Measurements from ENCODE around the gene EIF4G3. TPM values are rescaled to one million over a fixed set of nuclear protein-coding genes. Genes with fewer than 3 reads are reported as not detected.

The EIF4G3 gene
- total RNA-seq, 1 experiment from 2014 or later = 86.8 TPM

DNA sequence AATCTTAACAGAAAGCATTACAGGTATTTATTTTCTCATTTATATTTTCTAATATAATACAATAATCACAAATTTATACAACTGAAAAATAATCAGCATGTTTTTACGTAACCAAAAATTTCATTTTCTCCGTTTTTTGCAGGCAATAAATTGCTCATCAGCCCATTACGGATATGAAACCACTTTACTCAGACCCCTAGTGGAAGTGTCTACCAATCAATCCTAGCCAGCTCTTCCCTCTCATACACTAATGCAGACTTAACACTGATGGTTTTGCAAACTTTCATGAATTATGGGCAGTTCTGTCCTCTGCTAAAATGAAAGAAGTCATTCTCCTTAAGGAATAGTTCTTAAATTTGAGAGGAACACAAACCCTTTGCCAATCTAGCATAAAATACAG, 124.7 kb downstream of the EIF4G3 start:
- no peaks in the 10 kb centered on the region for H3K4me1 ChIP-seq (ENCODE audit: insufficient read depth, low read length, poor library complexity, severe bottlenecking)
- no peak overlapping the region for H3K4me3 ChIP-seq (ENCODE audit: low read depth, low read length, poor library complexity, severe bottlenecking)
- no peaks in the 10 kb centered on the region for H3K27me3 ChIP-seq (replicated peaks; ENCODE audit: insufficient read depth, low read depth, low read length, poor library complexity)
- intact Hi-C loops (cut with micrococcal nuclease; ENCODE audit: unreplicated experiment) = no loop called here
- H3K27ac ChIP-seq (ENCODE audit: low read depth, low read length, poor library complexity, severe bottlenecking) = no peak overlapping the region
- CTCF ChIA-PET = no interaction called here
- no peaks in the 10 kb centered on the region for H3K36me3 ChIP-seq (ENCODE audit: insufficient read depth, low read length, poor library complexity, severe bottlenecking)
- TF ChIP-seq, protein P1, sequence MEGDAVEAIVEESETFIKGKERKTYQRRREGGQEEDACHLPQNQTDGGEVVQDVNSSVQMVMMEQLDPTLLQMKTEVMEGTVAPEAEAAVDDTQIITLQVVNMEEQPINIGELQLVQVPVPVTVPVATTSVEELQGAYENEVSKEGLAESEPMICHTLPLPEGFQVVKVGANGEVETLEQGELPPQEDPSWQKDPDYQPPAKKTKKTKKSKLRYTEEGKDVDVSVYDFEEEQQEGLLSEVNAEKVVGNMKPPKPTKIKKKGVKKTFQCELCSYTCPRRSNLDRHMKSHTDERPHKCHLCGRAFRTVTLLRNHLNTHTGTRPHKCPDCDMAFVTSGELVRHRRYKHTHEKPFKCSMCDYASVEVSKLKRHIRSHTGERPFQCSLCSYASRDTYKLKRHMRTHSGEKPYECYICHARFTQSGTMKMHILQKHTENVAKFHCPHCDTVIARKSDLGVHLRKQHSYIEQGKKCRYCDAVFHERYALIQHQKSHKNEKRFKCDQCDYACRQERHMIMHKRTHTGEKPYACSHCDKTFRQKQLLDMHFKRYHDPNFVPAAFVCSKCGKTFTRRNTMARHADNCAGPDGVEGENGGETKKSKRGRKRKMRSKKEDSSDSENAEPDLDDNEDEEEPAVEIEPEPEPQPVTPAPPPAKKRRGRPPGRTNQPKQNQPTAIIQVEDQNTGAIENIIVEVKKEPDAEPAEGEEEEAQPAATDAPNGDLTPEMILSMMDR (conservative IDR thresholded peaks at IDR 0.05; ENCODE audit: low read depth, low read length) = 0 out of 2 replicates have a peak, but pooled peaks have one; percentile 21
- no peak for TF ChIP-seq EZH2 (IDR thresholded peaks at IDR 0.05; ENCODE audit: borderline replicate concordance, low read depth, low read length, poor library complexity, severe bottlenecking)
- no TSS peak for BruUV-seq (replicated peaks)
- H3K9me3 ChIP-seq (ENCODE audit: low read depth, low read length, poor library complexity, severe bottlenecking) = no peaks in the 10 kb centered on the region
- DNase-seq (ENCODE audit: low spot score) = no peak
- POLR2A ChIA-PET (ENCODE audit: low non-redundant PET) = no interaction called here

DNA sequence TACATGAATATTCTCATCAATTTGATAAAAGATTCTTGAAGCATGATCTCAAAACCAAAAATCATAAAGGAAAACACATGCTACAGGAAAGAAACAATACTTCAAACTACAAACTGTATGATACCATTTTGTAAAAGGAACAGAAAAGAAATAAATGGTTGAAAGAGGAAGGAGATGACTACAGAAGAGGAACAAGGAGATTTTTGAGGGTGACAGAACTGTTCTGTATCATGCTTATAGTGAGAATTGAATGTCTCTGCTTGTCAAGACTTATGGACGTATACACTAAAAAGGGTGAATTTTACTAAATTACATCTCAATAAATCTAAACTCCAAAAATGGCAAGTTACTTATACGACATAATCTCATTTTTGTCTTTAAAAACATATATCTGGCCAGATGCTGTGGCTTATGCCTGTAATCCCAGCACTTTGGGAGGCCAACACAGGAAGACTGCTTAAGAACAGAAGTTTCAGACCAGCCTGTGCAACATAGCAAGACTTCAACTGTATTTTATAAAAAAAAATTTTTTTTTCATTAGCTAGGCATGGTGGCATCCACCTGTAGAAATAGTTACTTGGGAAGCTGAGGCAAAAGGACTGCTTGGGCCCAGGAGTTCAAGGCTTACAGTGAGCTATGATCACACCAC, 125.4 kb downstream of the EIF4G3 start:
- intact Hi-C loops (cut with micrococcal nuclease; ENCODE audit: unreplicated experiment) = no loop called here
- peaks cover 2% of the 10 kb centered on the region for H3K4me1 ChIP-seq (ENCODE audit: insufficient read depth, low read length, poor library complexity, severe bottlenecking)
- no peaks in the 10 kb centered on the region for H3K36me3 ChIP-seq (ENCODE audit: insufficient read depth, low read length, poor library complexity, severe bottlenecking)
- H3K27ac ChIP-seq (ENCODE audit: low read depth, low read length, poor library complexity, severe bottlenecking) = no peak overlapping the region
- H3K9me3 ChIP-seq (ENCODE audit: low read depth, low read length, poor library complexity, severe bottlenecking) = no peaks in the 10 kb centered on the region
- POLR2A ChIA-PET (ENCODE audit: low non-redundant PET) = no interaction called here
- no peaks in the 10 kb centered on the region for H3K27me3 ChIP-seq (replicated peaks; ENCODE audit: insufficient read depth, low read depth, low read length, poor library complexity)
- no peak overlapping the region for H3K4me3 ChIP-seq (ENCODE audit: low read depth, low read length, poor library complexity, severe bottlenecking)
- no peak for DNase-seq (ENCODE audit: low spot score)
- TF ChIP-seq, protein P1 (conservative IDR thresholded peaks at IDR 0.05; ENCODE audit: low read depth, low read length) = no peak
- no peak for TF ChIP-seq EZH2 (IDR thresholded peaks at IDR 0.05; ENCODE audit: borderline replicate concordance, low read depth, low read length, poor library complexity, severe bottlenecking)
- CTCF ChIA-PET = no interaction called here
- BruUV-seq (replicated peaks) = no TSS peak

DNA sequence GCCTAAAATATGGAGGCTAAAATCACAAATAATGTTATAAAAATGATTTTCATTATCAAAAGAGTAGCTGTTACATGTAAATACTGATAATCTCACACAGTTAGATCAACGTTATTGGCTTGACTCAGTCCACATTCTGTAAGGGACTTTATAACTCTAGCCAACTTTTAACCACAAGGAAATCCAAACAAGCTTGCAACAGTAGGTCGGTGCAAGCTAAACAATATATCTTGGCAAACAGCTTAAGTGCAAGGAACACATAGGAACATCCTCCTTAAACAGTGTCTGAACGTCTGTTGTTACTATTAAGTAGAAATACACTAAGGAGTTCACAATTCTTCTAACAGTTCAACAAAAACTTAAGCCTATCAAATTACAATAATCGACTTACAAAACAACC, 126.7 kb downstream of the EIF4G3 start:
- ChIA-PET POLR2A (ENCODE audit: low non-redundant PET) (no interaction called here), CTCF (no interaction called here)
- H3K9me3 ChIP-seq (ENCODE audit: low read depth, low read length, poor library complexity, severe bottlenecking) = no peaks in the 10 kb centered on the region
- H3K4me3 ChIP-seq (ENCODE audit: low read depth, low read length, poor library complexity, severe bottlenecking) = no peak overlapping the region
- no peak overlapping the region for H3K27ac ChIP-seq (ENCODE audit: low read depth, low read length, poor library complexity, severe bottlenecking)
- no peaks in the 10 kb centered on the region for H3K36me3 ChIP-seq (ENCODE audit: insufficient read depth, low read length, poor library complexity, severe bottlenecking)
- no peaks in the 10 kb centered on the region for H3K27me3 ChIP-seq (replicated peaks; ENCODE audit: insufficient read depth, low read depth, low read length, poor library complexity)
- BruUV-seq (replicated peaks) = no TSS peak
- intact Hi-C loops (cut with micrococcal nuclease; ENCODE audit: unreplicated experiment) = no loop called here
- peaks cover 12% of the 10 kb centered on the region for H3K4me1 ChIP-seq (ENCODE audit: insufficient read depth, low read length, poor library complexity, severe bottlenecking)
- DNase-seq (ENCODE audit: low spot score) = no peak
- TF ChIP-seq EZH2 (IDR thresholded peaks at IDR 0.05; ENCODE audit: borderline replicate concordance, low read depth, low read length, poor library complexity, severe bottlenecking) = no peak
- TF ChIP-seq, protein P1 (conservative IDR thresholded peaks at IDR 0.05; ENCODE audit: low read depth, low read length) = no peak

Data from A673 (cell line).